Measurements from ENCODE around the gene GTSE1.
"Not testable (repeated sequence)": the region's sequence is repeated elsewhere in the genome, so short reads cannot be mapped to it uniquely, and the experiment has no call there.

Gene GTSE1, protein sequence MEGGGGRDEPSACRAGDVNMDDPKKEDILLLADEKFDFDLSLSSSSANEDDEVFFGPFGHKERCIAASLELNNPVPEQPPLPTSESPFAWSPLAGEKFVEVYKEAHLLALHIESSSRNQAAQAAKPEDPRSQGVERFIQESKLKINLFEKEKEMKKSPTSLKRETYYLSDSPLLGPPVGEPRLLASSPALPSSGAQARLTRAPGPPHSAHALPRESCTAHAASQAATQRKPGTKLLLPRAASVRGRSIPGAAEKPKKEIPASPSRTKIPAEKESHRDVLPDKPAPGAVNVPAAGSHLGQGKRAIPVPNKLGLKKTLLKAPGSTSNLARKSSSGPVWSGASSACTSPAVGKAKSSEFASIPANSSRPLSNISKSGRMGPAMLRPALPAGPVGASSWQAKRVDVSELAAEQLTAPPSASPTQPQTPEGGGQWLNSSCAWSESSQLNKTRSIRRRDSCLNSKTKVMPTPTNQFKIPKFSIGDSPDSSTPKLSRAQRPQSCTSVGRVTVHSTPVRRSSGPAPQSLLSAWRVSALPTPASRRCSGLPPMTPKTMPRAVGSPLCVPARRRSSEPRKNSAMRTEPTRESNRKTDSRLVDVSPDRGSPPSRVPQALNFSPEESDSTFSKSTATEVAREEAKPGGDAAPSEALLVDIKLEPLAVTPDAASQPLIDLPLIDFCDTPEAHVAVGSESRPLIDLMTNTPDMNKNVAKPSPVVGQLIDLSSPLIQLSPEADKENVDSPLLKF

GRCh38 chr22:46296257-46297150, at the start of gene GTSE1:
GTSE1 (plus strand) TSS chr22:46296870; CDS start chr22:46297401, 531 bp downstream.
- peak; percentile 98 for DNase-seq
- in situ Hi-C loops (cut with MboI; ENCODE audit: low pct_unique_long_range_greater_than_20kb, low sequenced_read_pairs), result no loop called here

DNA sequence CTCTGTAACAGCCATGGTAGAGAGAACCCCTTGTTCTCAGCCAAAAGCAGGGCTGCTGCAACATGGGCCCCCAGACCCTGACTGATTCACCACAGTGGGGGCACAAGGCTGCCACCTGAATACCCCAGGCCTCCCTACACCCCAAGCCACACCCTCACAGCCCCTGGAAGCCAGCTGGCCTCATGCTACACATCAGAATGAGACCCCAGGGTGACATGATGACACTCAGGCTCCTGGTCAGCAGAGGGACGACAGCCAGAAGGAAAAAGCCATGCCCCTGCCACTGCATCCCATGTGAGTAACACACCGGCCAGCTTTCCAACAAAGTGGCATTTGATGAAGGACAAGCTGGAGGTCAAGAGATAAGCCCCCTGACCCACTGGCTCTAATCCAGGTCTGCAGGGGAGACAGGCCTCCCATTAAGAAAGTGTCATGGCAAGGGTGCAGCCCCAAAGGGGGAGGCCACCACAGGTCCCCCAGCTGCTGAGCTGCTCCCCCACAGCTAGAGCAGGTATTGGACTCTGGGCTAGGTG, 49.2 kb upstream of the GTSE1 start:
- in situ Hi-C loops (cut with MboI; ENCODE audit: low pct_unique_long_range_greater_than_20kb, low sequenced_read_pairs), result no loop called here
- DNase-seq, result no peak

GRCh38 chr22:46250035-46250782, 46.5 kb upstream of the GTSE1 start, which contains the start of gene CDPF1:
CDPF1 (minus strand) TSS chr22:46250293; CDS start chr22:46248284, 2,009 bp downstream.
- DNase-seq, result peak; percentile 91
- in situ Hi-C loops (cut with MboI; ENCODE audit: low pct_unique_long_range_greater_than_20kb, low sequenced_read_pairs), result no loop called here

DNA sequence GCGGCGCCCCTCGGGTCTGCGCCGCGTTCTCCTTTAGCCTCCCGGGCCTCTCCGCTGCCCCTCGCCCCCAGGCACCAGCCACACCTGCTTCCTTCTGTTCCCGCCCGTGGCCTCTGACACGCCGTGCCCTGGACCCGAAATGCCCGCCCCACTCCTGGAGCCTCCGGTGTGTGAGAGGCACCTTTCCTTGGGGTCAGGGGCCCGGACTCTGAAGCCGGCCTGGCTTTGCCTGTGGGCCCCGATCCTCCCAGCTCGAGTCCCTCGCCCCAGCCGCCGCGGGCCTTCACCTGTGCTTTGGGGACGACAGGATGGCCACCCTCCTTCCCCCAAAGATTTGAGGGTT, 45.9 kb upstream of the GTSE1 start:
- DNase-seq, result no peak
- in situ Hi-C loops (cut with MboI; ENCODE audit: low pct_unique_long_range_greater_than_20kb, low sequenced_read_pairs), result no loop called here

DNA sequence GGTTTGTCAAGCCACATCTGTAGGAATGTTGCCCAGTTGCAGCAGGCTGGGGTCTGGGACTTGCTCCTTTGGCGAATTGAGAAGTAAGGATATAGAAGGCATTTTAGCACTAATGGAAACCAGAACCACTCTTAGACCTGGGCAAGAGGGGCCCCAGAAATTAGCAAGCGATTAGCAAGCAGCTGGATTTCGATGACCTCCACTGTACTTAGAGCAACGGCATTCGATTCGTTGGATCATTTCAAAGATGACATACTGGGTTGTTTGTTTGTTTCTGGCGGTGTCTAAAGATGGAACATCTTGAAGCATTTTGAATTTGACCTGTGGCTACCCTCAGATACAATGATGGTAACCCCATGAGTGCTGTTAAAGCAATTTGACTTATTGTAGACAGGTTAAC, 45.4 kb upstream of the GTSE1 start:
- in situ Hi-C loops (cut with MboI; ENCODE audit: low pct_unique_long_range_greater_than_20kb, low sequenced_read_pairs), result no loop called here
- no peak for DNase-seq

GRCh38 chr22:46251816-46252380, 44.8 kb upstream of the GTSE1 start:
- in situ Hi-C loops (cut with MboI; ENCODE audit: low pct_unique_long_range_greater_than_20kb, low sequenced_read_pairs), result no loop called here
- no peak for DNase-seq

- in situ Hi-C loops (cut with MboI; ENCODE audit: low pct_unique_long_range_greater_than_20kb, low sequenced_read_pairs), result no loop called here
- DNase-seq, result no peak
Observed at GRCh38 chr22:46256358-46256958, 40.2 kb upstream of the GTSE1 start.

- in situ Hi-C loops (cut with MboI; ENCODE audit: low pct_unique_long_range_greater_than_20kb, low sequenced_read_pairs), result no loop called here
- no peak for DNase-seq
Observed at GRCh38 chr22:46259374-46259773, 37.3 kb upstream of the GTSE1 start.

GRCh38 chr22:46260038-46260437, 36.6 kb upstream of the GTSE1 start:
- no peak for DNase-seq
- in situ Hi-C loops (cut with MboI; ENCODE audit: low pct_unique_long_range_greater_than_20kb, low sequenced_read_pairs), result no loop called here

GRCh38 chr22:46262449-46263215, 34.0 kb upstream of the GTSE1 start:
- in situ Hi-C loops (cut with MboI; ENCODE audit: low pct_unique_long_range_greater_than_20kb, low sequenced_read_pairs), result no loop called here
- no peak for DNase-seq

DNA sequence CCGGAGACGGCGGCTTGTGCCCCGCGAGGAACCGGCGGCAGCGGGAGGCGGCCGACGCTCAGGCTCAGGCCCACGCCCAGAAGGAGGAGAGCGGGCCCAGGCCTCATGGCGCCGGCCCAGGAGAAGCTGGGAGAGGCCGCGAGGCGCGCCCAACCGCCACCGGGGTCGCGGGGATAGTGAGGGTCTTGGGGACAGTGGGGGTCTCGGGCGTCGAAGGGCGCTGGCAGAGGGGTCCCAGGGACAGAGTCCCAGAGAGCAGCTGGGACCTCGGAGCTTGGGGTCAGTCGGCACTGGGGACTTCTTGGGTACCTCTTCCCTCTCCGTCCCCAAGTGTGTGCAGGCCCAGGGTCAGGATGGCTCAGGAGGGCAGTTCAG, 33.5 kb upstream of the GTSE1 start, which contains the start of gene PKDREJ:
TSS of gene PKDREJ (minus strand) at position 128 of the 375 bp plus-strand sequence. CDS start at position 107, 21 bp downstream.
- in situ Hi-C loops (cut with MboI; ENCODE audit: low pct_unique_long_range_greater_than_20kb, low sequenced_read_pairs), result no loop called here

GRCh38 chr22:46264520-46264919, 32.1 kb upstream of the GTSE1 start:
- in situ Hi-C loops (cut with MboI; ENCODE audit: low pct_unique_long_range_greater_than_20kb, low sequenced_read_pairs), result not testable (repeated sequence)

More for the DNA sequence above, 33.5 kb upstream of the GTSE1 start, which contains the start of gene PKDREJ:
- no peak for DNase-seq

GRCh38 chr22:46265627-46266026, 31.0 kb upstream of the GTSE1 start:
- DNase-seq; in situ Hi-C loops (cut with MboI; ENCODE audit: low pct_unique_long_range_greater_than_20kb, low sequenced_read_pairs): not testable (repeated sequence)

More at GRCh38 chr22:46264520-46264919, 32.1 kb upstream of the GTSE1 start:
- DNase-seq, result not testable (repeated sequence)

GRCh38 chr22:46267431-46268279, 29.0 kb upstream of the GTSE1 start, which contains the start of gene TTC38:
TTC38 (plus strand) TSS chr22:46268008; CDS start chr22:46268040, 32 bp downstream.
- in situ Hi-C loops (cut with MboI; ENCODE audit: low pct_unique_long_range_greater_than_20kb, low sequenced_read_pairs), result no loop called here
- DNase-seq, result peak; percentile 67

GRCh38 chr22:46269564-46269963, 27.1 kb upstream of the GTSE1 start:
- in situ Hi-C loops (cut with MboI; ENCODE audit: low pct_unique_long_range_greater_than_20kb, low sequenced_read_pairs), result no loop called here
- DNase-seq, result no peak

GRCh38 chr22:46272196-46272595, 24.5 kb upstream of the GTSE1 start:
- no peak for DNase-seq
- in situ Hi-C loops (cut with MboI; ENCODE audit: low pct_unique_long_range_greater_than_20kb, low sequenced_read_pairs), result no loop called here

Data from KBM-7 (cell line).